Stimulated activated CD4-positive, alpha-beta T cell treated with anti-CD3 and anti-CD28 coated beads, Interleukin-15, amount 100 ng/mL, for 1 hour (primary cell): ENCODE measurements around the gene SMIM1.
"Not testable (repeated sequence)": the region's sequence is repeated elsewhere in the genome, so short reads cannot be mapped to it uniquely, and the experiment has no call there.

ENCODE experiments used
- DNase-seq, 2 donors: peaks; one replicate each; pipeline ENCODE4 v3.0.0-alpha.2; 2020; ENCODE audit warnings: low read depth in 1 of 2, low spot score in 1 of 2

Gene SMIM1

GRCh38 chr1:3736131-3736561 is 36.4 kb upstream of the SMIM1 start:
- no peak for DNase-seq

- no peak for DNase-seq
Observed at GRCh38 chr1:3736708-3737107, 35.8 kb upstream of the SMIM1 start.

GRCh38 chr1:3738943-3739342 is 33.6 kb upstream of the SMIM1 start:
- DNase-seq: no peak

GRCh38 chr1:3740042-3740441 is 32.5 kb upstream of the SMIM1 start:
- DNase-seq: no peak

- DNase-seq: no peak
Observed at GRCh38 chr1:3740752-3741151, 31.8 kb upstream of the SMIM1 start.

- no peak for DNase-seq
Observed at GRCh38 chr1:3741566-3742438, 30.7 kb upstream of the SMIM1 start.

GRCh38 chr1:3742439-3743298 is 29.9 kb upstream of the SMIM1 start:
- no peak for DNase-seq

- no peak for DNase-seq
Observed at GRCh38 chr1:3743421-3743820, 29.1 kb upstream of the SMIM1 start.

GRCh38 chr1:3743826-3744225 is 28.7 kb upstream of the SMIM1 start:
- DNase-seq: no peak

GRCh38 chr1:3744646-3745045 is 27.9 kb upstream of the SMIM1 start:
- no peak for DNase-seq

- no peak for DNase-seq
Observed at GRCh38 chr1:3745071-3745470, 27.5 kb upstream of the SMIM1 start.

GRCh38 chr1:3745590-3746381 is 26.8 kb upstream of the SMIM1 start:
- no peak for DNase-seq

- no peak for DNase-seq
Observed at GRCh38 chr1:3746389-3746829, 26.1 kb upstream of the SMIM1 start.

- peak; percentile 78 to 88 for DNase-seq
Observed at GRCh38 chr1:3746830-3747521, 25.6 kb upstream of the SMIM1 start.

- no peak for DNase-seq
Observed at GRCh38 chr1:3747522-3747848, 25.1 kb upstream of the SMIM1 start.

GRCh38 chr1:3747903-3748302 is 24.6 kb upstream of the SMIM1 start:
- no peak for DNase-seq

- not testable (repeated sequence) for DNase-seq
Observed at GRCh38 chr1:3748316-3748900, 24.1 kb upstream of the SMIM1 start.

- no peak for DNase-seq
Observed at GRCh38 chr1:3749512-3749911, 23.0 kb upstream of the SMIM1 start.

GRCh38 chr1:3750741-3751140 is 21.8 kb upstream of the SMIM1 start:
- no peak for DNase-seq

GRCh38 chr1:3752400-3752945 is 20.1 kb upstream of the SMIM1 start, which contains the start of gene CCDC27:
Gene CCDC27, plus strand, starts transcription at chr1:3752450. Its CDS starts 32 bp downstream, at chr1:3752482.
- no peak for DNase-seq
